ENCODE measurements around the gene TPPP2.

TPPP2 gene

GRCh38 chr14:21038441-21039422 is 8.7 kb downstream of the TPPP2 start:
- no peak overlapping the region for H3K27ac ChIP-seq (ENCODE audit: extremely low read depth, low read depth, low read length)
- H3K9me3 ChIP-seq (ENCODE audit: control insufficient read depth, insufficient read depth, low read depth, low read length), result no peaks in the 10 kb centered on the region
- H3K36me3 ChIP-seq (ENCODE audit: control insufficient read depth in 2 of 2, insufficient read depth in 1 of 2, low read length in 2 of 2), result no peaks in the 10 kb centered on the region
- no peak for TF ChIP-seq KLF1 (tag by site-specific recombination; IDR thresholded peaks at IDR 0.05)
- TF ChIP-seq GLIS1 (tag by site-specific recombination; IDR thresholded peaks at IDR 0.05), result no peak
- no peak for TF ChIP-seq ZBTB20 (tag by site-specific recombination; IDR thresholded peaks at IDR 0.05)
- no peak for TF ChIP-seq ZBTB1 (tag by site-specific recombination; IDR thresholded peaks at IDR 0.05)
- TF ChIP-seq ZNF239 (tag by site-specific recombination; IDR thresholded peaks at IDR 0.05), result no peak
- no peak for TF ChIP-seq ZNF416 (tag by site-specific recombination; IDR thresholded peaks at IDR 0.05)
- no peak for TF ChIP-seq ZNF654 (tag by site-specific recombination; IDR thresholded peaks at IDR 0.05; ENCODE audit: low read depth)
- TF ChIP-seq TSHZ1 (tag by site-specific recombination; IDR thresholded peaks at IDR 0.05; ENCODE audit: borderline replicate concordance), result no peak
- TF ChIP-seq ZNF624 (tag by site-specific recombination; IDR thresholded peaks at IDR 0.05), result no peak
- no peak for TF ChIP-seq HOXD13 (CRISPR knock-in tag; IDR thresholded peaks at IDR 0.05; ENCODE audit: borderline replicate concordance)
- no peak for TF ChIP-seq SP3 (tag by site-specific recombination; IDR thresholded peaks at IDR 0.05)
- no peak for TF ChIP-seq ZNF302 (tag by site-specific recombination; IDR thresholded peaks at IDR 0.05; ENCODE audit: low read depth)
- TF ChIP-seq, protein P1, sequence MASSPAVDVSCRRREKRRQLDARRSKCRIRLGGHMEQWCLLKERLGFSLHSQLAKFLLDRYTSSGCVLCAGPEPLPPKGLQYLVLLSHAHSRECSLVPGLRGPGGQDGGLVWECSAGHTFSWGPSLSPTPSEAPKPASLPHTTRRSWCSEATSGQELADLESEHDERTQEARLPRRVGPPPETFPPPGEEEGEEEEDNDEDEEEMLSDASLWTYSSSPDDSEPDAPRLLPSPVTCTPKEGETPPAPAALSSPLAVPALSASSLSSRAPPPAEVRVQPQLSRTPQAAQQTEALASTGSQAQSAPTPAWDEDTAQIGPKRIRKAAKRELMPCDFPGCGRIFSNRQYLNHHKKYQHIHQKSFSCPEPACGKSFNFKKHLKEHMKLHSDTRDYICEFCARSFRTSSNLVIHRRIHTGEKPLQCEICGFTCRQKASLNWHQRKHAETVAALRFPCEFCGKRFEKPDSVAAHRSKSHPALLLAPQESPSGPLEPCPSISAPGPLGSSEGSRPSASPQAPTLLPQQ (tag by site-specific recombination; IDR thresholded peaks at IDR 0.05), result no peak
- no peak for TF ChIP-seq KLF17 (tag by site-specific recombination; IDR thresholded peaks at IDR 0.05)
- POLR2A ChIA-PET, result interaction anchor here (2.8 kb wide), 1 partner anchor 24 kb away, joined by 15 read pairs; no protein-coding TSS in a partner anchor
- H3K4me1 ChIP-seq (ENCODE audit: control insufficient read depth, insufficient read depth, low read length), result no peaks in the 10 kb centered on the region
- CTCF ChIA-PET, result interaction anchor here (1.1 to 7.0 kb wide), 12 partner anchors 9 to 342 kb away, joined by 3 to 206 read pairs (median 10); no protein-coding TSS in a partner anchor
- H3K4me3 ChIP-seq (ENCODE audit: low read depth, low read length), result no peak overlapping the region

DNA sequence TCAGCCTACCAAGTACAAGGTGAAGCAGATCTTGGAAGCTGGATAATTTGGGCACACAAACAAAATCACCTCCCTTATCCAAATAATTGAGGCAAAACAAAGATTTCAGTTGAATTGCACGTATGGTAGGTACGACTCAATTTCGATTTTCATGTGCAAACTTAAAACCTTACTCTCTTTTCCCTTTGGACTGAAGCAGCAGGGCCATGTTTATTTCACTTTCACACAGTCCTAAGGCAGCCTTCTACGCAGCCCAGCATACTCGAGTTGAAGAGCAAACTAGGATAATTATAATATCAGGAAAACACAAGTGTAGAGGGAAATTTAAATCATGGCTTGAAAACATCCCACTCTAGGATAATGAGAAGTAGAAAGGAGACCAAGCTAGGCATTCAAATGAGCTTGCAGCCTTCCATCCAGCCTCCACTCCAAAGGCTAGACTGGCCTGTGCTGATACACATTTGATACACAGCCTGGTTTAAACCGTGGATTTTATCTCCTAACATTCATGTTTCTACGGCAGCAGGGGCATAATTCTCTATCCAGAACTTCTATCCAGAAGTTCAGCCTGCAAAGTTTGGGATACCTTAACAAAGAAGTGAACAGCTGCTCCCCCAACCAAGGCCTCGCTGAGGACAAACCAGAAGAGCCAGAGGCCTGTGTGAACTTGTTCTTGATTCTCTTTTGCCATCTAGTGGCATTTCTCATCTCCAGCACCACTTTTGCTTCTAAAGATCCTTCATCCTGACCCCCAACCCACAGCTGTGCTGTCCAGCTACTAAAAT is 9.8 kb downstream of the TPPP2 start:
- no peak overlapping the region for H3K27ac ChIP-seq (ENCODE audit: extremely low read depth, low read depth, low read length)
- ChIA-PET POLR2A (interaction anchor here (1.0 to 2.8 kb wide), 3 partner anchors 11 to 32 kb away, joined by 3 to 15 read pairs (median 5); no protein-coding TSS in a partner anchor), CTCF (interaction anchor here (0.6 to 7.0 kb wide), 33 partner anchors 8 to 360 kb away, joined by 3 to 206 read pairs (median 5); partner anchors contain the start of genes RNASE8 and SLC39A2)
- no peaks in the 10 kb centered on the region for H3K36me3 ChIP-seq (ENCODE audit: control insufficient read depth in 2 of 2, insufficient read depth in 1 of 2, low read length in 2 of 2)
- no peaks in the 10 kb centered on the region for H3K4me1 ChIP-seq (ENCODE audit: control insufficient read depth, insufficient read depth, low read length)
- H3K4me3 ChIP-seq (ENCODE audit: low read depth, low read length), result no peak overlapping the region
- H3K9me3 ChIP-seq (ENCODE audit: control insufficient read depth, insufficient read depth, low read depth, low read length), result no peaks in the 10 kb centered on the region
- TF ChIP-seq HOXA7 (CRISPR knock-in tag; IDR thresholded peaks at IDR 0.05; ENCODE audit: borderline replicate concordance) (no peak), KLF17 (tag by site-specific recombination; IDR thresholded peaks at IDR 0.05) (no peak), ZNF174 (tag by site-specific recombination; IDR thresholded peaks at IDR 0.05) (no peak), ZNF341 (tag by site-specific recombination; IDR thresholded peaks at IDR 0.05; ENCODE audit: low read depth) (0 out of 2 replicates have a peak, but pooled peaks have one; percentile 17), ZNF138 (tag by site-specific recombination; IDR thresholded peaks at IDR 0.05; ENCODE audit: borderline replicate concordance) (no peak), ZNF530 (tag by site-specific recombination; IDR thresholded peaks at IDR 0.05; ENCODE audit: low read depth) (no peak), ZNF146 (tag by site-specific recombination; IDR thresholded peaks at IDR 0.05) (no peak)
- TF ChIP-seq, protein P2, sequence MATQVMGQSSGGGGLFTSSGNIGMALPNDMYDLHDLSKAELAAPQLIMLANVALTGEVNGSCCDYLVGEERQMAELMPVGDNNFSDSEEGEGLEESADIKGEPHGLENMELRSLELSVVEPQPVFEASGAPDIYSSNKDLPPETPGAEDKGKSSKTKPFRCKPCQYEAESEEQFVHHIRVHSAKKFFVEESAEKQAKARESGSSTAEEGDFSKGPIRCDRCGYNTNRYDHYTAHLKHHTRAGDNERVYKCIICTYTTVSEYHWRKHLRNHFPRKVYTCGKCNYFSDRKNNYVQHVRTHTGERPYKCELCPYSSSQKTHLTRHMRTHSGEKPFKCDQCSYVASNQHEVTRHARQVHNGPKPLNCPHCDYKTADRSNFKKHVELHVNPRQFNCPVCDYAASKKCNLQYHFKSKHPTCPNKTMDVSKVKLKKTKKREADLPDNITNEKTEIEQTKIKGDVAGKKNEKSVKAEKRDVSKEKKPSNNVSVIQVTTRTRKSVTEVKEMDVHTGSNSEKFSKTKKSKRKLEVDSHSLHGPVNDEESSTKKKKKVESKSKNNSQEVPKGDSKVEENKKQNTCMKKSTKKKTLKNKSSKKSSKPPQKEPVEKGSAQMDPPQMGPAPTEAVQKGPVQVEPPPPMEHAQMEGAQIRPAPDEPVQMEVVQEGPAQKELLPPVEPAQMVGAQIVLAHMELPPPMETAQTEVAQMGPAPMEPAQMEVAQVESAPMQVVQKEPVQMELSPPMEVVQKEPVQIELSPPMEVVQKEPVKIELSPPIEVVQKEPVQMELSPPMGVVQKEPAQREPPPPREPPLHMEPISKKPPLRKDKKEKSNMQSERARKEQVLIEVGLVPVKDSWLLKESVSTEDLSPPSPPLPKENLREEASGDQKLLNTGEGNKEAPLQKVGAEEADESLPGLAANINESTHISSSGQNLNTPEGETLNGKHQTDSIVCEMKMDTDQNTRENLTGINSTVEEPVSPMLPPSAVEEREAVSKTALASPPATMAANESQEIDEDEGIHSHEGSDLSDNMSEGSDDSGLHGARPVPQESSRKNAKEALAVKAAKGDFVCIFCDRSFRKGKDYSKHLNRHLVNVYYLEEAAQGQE (tag by site-specific recombination; IDR thresholded peaks at IDR 0.05), result peak; percentile 64; the same call in 1 of the 2 replicates
